IPS-18c (cell line): ENCODE data around the gene TP73.
"Not testable (repeated sequence)": the region's sequence is repeated elsewhere in the genome, so short reads cannot be mapped to it uniquely, and the experiment has no call there.

Experiments
- H3K4me3 ChIP-seq: 2 replicates; pipeline ENCODE4 v1.7.0; 2013; ENCODE audit warnings: low read depth, mild to moderate bottlenecking, low read length, moderate library complexity; ENCODE audit not compliant: insufficient read depth
- H3K9me3 ChIP-seq: one replicate; pipeline ENCODE4 v1.6.1; 2013; ENCODE audit warnings: mild to moderate bottlenecking, low read length, moderate library complexity; ENCODE audit not compliant: control insufficient read depth, insufficient read depth

The TP73 gene

DNA sequence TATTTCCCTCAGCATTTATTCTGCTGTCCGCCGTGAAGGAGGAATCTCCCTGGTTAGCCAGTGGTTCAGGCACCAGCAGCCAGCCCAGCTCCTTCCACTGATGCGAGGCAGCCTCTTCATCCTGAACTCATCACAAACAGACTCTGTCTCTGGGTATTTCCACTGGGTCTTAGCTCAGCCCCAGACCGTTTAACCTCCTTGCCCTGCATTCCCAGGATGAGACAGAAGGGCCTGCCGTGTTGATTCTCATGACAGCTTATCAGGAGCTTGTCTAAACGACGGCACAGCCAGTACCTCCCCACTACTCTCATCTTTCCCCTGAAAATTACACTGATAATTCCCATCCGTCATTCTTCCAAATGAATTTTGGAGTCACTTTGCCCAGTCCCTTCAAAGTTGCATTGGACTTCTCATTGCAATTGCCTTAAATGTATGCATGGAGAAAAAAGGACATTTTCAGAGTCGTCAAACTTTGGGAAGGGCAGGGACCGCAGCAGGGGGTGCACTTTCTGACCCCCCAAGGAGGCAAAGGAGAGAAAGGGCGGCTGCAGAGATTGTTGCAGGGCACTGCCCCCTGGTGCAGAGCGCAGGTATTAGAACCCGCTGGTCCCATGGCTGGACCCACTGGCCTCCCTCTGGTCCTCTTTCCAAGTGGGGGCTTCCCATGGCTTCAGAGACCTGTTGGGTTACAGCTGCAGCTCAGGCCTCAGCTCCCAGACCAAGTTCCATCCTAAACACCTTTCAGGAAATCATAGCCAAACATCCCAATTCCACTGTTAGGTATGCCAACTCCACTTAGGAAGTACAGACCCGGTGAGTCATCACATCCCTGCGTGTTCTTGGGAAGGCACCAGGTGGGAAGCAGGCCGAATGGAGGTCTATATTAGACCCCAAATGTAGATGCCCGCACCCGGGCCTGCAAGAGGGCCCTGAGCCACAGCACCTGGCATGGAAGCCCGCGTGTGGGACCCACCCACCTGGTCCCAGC is 37.3 kb upstream of the TP73 start:
- no peaks in the 10 kb centered on the region for H3K9me3 ChIP-seq
- H3K4me3 ChIP-seq = no peak overlapping the region

DNA sequence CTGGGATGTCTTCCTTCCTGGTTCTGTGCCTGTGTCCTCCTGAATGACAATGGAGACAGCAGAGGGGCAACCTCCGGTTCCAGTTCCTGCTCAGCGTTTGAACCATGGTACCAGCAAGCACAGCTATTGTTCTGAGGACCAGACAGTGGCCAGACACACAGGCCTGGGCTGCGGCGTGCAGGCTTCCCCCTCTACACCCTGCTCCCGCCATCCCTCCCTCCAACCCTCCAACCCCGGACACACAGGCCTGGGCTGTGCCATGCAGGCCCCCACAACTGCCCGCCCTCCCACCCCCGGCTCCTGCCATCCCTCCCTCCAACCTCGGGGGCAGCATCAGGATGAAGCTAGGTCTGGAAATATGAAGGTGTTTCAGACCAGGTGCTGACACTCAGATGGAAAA is 35.5 kb upstream of the TP73 start:
- Histone ChIP-seq H3K9me3 (no peaks in the 10 kb centered on the region), H3K4me3 (no peak overlapping the region)

DNA sequence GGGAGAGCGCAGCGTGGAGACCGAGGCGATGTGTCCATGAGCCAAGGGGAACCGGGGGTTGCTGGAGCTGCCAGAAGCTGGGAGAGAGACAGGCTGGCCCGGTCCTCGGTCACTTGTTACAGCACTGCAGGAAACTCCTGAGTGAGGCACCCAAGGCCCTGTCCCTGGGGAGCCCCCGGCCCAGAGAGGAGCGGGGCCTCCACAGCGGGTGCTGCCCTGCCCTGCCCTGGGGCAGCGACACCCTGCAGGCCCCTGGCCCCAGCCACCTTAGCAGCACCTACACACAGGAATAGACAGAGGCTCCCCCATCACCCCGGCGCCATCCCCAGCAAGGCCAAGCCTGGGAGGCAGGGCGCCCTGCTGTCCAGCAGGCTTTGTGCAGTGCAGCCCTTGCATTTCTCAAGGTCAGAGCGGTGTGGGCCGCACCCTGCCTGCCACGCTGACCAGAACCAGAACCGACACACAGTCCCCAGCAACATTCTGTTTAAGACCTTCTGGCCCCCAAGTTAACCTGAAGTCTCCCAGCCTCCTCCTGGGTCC is 34.4 kb upstream of the TP73 start:
- no peak overlapping the region for H3K4me3 ChIP-seq

DNA sequence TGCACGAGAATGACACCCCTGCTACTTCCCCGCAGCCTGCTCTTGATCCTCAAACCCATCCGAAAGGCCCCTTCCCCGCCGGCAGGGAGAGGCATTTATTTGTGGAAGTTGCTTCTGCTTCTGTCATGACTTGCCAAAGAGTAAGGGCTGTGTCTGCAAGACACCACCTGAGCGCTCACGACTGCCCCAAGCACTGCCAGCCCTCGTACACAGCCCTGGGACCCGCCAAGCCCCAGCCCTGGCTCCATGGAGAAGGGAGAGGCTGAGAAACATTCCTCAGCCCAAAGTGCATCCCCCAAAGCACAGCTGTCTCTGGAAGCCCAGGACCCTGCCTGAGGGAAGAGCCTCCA is 33.8 kb upstream of the TP73 start:
- no peak overlapping the region for H3K4me3 ChIP-seq
- no peaks in the 10 kb centered on the region for H3K9me3 ChIP-seq

More for the DNA sequence above, 34.4 kb upstream of the TP73 start:
- H3K9me3 ChIP-seq = no peaks in the 10 kb centered on the region

DNA sequence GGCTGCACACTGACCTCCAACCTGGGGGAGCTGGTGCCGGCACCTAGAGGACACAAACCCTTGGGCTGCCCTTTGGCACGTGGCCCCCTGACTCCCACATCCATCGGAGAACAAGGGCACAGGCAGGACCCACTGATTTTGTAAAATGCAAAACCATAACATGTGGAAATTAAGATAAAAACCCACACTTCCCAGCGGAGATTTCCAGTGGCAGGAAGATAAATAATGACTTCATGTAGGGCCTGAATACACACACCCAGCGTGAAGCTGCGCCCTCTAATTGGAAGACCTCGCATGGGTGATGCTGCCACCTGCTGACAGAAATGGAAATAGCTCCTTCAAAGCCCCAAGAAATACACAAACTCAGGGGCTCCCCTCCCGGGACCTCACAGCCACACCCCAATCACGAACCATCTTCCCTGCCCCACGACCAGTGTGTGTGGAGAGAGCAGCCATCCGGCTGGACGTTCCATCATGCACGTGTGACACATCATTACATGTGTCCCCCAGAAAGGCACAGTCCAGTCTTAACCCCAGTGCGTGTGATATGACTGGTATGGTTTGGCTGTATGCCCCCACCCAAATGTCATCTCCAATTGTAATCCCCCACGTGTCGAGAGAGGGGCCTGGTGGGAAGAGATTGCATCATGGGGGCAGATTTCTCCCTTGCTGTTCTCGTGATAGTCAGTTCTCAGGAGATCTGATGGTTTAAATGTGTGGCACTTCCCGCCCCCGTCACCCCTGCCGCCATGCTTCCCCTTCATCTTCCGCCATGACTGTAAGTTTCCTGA is 33.2 kb upstream of the TP73 start:
- Histone ChIP-seq H3K9me3 (no peaks in the 10 kb centered on the region), H3K4me3 (no peak overlapping the region)

DNA sequence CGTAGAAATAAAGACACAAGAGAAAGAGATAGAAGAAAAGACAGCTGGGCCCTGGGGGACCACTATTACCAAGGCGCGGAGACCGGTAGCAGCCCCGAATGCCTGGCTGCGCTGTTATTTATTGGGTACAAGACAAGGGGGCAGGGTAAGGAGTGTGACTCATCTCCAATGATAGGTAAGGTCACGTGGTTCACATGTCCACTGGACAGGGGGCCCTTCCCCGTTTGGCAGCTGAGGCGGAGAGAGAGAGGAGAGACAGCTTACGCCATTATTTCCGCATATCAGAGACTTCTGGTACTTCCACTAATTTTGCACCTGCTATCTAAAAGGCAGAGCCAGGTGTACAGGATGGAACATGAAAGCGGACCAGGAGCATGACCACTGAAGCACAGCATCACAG is 31.6 kb upstream of the TP73 start:
- no peaks in the 10 kb centered on the region for H3K9me3 ChIP-seq
- H3K4me3 ChIP-seq = no peak overlapping the region

DNA sequence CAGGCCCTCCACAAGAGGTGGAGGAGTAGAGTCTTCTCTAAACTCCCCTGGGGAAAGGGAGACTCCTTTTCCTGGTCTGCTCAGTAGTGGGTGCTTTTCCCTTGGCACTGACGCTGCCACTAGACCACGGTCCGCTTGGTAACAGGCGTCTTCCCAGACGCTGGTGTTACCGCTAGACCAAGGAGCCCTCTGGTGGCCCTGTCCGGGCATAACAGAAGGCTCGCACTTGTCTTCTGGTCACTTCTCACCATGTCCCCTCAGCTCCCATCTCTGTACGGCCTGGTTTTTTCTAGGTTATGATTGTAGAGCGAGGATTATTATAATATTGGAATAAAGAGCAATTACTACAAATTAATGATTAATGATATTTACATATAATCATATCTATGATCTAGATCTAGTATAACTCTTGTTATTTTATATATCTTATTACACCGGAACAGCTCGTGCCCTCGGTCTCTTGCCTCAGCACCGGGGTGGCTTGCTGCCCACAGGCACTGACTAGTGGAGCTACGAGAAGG is 31.1 kb upstream of the TP73 start:
- H3K4me3 ChIP-seq = not testable (repeated sequence)

DNA sequence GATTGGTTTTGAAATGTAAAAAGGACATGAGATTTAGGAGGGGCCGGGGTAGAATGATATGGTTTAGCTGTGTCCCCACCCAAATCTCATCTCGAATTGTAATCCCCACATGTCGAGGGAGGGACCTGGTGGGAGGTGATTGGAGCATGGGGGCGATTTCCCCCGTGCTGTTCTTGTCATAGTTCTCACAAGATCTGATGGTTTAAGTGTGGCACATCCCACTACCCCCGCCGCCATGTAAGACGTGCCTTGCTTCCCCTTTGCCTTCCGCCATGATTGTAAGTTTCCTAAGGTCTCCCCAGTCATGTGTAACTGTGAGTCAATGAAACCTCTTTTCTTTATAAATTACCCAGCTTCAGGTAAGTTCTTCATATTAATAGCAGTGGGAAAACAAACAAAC is 30.2 kb upstream of the TP73 start:
- H3K9me3 ChIP-seq, H3K4me3 ChIP-seq: not testable (repeated sequence)

More for the DNA sequence above, 31.1 kb upstream of the TP73 start:
- H3K9me3 ChIP-seq = not testable (repeated sequence)

DNA sequence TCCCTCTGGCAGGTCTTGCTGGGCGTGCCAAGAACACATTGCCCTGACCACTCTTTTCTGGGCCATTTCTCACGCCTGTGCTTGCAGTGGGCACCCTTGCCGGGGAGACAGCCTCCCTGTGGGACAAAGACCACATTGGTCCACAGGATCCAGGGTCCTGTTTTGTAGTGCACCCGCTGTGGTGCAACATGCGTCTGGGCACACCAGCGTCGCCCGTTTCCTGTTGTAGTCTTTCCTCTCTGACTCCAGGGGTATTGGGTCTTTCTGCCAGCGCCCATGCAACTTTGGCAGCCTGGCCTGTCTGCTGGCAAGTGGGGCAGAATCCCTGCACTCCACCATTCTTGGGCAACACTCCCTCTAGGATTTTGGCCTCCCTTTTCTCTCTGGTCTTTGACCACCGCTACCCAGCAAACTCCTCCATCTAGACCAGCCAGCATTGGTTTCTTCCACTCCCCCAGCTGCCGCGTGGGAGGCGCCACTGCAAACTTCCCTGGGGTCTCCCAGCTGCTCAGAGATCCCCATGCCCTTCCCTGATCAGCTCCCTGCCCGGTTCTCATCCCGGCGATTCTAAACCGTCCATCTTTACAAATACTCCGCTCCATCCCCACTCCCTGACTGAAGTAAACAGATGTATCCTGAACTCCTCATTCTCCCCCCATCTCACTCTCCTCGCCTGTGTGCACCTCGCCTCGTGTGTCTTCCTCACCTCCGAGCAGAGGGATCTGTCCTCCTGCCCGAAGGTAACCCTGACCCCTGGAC is 28.7 kb upstream of the TP73 start:
- no peaks in the 10 kb centered on the region for H3K9me3 ChIP-seq
- H3K4me3 ChIP-seq = peak overlapping the region; percentile 94

DNA sequence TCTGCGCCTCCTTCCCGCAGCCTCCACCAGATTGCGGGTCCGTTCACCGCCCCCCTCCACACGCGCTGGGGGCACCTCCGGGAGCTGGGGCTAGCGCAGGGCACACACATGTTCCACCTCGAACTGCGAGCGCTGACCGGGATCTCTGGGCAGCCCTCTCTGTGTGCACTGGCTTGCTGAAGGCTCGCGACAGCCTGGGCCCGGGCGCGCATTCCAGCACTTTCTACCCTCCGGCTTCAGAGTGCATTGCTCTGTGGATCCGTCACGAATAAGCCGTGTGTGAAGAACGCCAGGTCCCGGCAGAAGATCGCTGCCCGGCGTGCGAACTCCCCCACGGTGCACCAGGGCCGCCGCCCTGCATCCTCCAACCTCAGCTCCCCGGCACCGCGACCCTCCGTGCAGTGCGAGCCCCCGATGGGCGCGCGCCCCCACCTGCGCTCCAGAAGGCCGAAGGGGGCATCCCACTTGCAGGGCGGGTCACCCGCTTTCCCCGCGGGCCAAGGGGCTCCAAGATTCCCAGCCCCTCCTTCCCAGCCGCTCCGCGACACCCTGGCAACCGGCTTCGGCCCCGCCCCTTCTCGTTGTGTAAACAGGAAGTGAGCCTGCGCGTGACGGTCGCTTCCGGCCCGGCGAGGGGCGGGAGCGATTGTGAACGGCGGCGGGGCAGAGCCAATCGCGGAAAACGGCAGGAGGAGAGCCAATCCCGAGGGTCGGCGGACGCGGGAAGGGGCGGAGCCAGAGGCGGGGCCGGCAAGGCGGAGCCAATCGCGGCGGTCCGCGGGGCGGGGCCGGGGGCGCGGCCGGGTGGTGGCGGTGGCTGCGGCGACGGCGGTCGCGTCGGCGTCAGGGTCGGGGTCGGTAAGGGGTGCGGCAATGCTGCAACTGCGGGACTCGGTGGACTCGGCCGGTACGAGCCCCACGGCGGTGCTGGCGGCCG is 27.8 kb upstream of the TP73 start, which contains the start of gene TPRG1L:
TSS of gene TPRG1L (plus strand) at position 816 of the 937 bp plus-strand sequence. CDS start at position 874, 58 bp downstream.
- no peaks in the 10 kb centered on the region for H3K9me3 ChIP-seq

DNA sequence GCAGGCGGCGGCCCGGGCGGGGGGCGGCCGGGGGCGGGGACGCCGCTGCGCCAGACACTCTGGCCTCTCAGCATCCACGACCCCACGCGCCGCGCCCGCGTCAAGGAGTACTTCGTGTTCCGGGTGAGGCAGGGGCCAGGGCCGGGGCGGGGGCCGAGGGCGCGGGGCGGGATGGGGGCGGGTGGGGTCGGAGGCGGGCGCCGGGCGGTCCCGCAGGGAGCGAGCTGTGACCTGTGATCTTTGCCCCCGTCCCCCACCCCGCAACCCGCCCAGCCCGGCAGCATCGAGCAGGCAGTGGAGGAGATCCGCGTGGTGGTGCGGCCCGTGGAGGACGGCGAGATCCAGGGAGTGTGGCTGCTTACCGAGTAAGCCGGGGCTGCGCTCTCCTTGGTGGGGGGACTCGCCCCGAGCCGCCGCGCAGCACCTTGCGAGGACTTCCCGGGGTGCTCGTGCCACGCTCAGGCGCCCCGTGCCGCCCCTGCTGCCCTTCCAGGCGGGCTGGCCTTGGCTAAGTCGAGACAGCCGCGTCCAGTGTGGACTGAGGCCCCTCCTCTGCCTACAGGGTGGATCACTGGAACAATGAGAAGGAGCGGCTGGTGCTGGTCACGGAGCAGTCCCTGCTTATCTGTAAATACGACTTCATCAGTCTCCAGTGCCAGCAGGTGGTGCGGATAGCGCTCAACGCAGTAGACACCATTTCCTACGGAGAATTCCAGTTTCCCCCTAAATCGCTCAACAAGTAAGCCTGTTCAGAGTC is 27.0 kb upstream of the TP73 start:
- Histone ChIP-seq H3K9me3 (no peaks in the 10 kb centered on the region), H3K4me3 (peak overlapping the region; percentile 62)

More for the DNA sequence above, 27.8 kb upstream of the TP73 start, which contains the start of gene TPRG1L:
- H3K4me3 ChIP-seq = peak within 1 kb of the TSS; percentile 94

DNA sequence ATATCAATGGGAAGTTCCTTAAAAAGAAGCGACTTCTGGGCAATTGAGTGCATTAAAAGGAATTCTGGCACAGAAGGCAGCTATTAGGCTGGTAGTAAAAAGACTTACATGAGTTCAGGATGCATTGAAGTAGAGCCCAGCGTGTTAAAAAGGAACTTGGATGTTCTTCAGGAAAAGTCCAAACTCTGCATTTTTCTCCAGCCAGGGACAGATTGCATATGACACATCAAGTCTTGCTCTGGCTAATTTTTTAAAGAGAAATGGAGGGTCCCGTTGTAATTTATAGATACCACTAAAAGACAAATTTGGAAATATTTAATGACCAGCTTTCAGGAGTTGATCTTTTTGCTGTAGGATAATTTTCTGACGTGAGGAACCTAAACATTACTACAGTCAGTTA is 26.3 kb upstream of the TP73 start:
- Histone ChIP-seq H3K4me3 (peak overlapping the region; percentile 62), H3K9me3 (no peaks in the 10 kb centered on the region)

DNA sequence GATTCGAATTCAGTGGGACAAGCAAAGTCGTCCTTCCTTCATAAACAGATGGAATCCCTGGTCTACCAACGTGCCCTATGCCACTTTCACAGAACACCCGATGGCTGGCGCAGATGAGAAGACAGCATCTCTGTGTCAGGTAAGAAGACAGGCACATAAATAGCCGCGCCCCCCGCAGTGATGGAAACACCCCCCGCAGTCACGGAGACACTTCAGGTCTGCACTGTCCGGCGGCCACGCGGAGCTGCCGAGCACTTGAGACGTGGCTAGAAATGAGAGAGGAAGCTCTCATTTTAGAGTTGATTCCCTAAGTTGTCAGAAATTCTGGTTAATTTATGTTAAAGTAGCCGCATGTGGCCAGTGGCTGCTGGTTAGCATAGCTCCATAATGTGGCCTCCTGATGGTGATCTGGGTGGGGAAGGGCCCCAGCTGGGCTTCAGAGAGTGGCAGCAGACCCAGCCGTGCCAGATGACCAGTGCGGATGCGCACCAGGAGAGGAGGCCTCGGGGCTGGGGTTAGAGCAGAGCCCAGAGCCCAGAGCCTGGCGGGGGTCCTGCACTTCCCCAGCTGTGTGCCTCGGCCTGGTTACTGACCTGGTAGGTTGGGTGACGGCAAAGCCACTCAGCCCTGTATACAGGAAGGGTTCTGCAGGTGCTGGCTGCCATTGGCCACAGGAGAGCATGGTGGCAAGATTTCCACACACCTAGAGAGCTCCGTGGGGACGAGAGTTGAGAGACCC is 24.6 kb upstream of the TP73 start:
- no peak overlapping the region for H3K4me3 ChIP-seq
- H3K9me3 ChIP-seq = no peaks in the 10 kb centered on the region

DNA sequence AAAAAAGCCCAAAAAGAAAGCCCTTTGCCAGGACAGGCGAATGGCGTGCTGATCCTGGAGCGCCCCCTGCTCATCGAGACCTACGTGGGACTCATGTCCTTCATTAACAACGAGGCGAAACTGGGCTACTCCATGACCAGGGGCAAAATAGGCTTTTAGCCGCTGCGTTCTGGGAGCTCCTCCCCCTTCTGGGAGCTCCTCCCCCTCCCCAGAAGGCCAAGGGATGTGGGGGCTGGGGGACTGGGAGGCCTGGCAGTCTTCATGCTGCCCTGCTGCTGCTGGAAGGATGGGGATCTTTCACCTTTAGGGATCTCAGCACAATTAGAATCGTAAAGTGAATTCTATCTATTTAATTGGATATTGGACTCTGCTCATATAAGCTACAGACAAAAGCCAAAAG is 23.9 kb upstream of the TP73 start:
- Histone ChIP-seq H3K4me3 (no peak overlapping the region), H3K9me3 (no peaks in the 10 kb centered on the region)
